DOHH2 (cell line): Measurements from ENCODE around the gene SENP8.

Experiments
- CTCF ChIP-seq: fragments of 200-600 bp; sonication (generic); IDR thresholded peaks from one replicate; pipeline ENCODE4 v1.5.1; 2014; ENCODE audit warnings: antibody characterized with exemption, mild to moderate bottlenecking, low read depth, low read length; ENCODE audit not compliant: poor library complexity, severe bottlenecking
- EZH2phosphoT487 ChIP-seq: fragments of 200-600 bp; sonication (generic); IDR thresholded peaks from 2 replicates; pipeline ENCODE4 v1.6.1; 2017; ENCODE audit warnings: borderline replicate concordance, mild to moderate bottlenecking, antibody characterized with exemption, low read length, moderate library complexity, mixed read lengths

- TF ChIP-seq CTCF (no peak), EZH2phosphoT487 (no peak)
These were observed 48.7 kb downstream of the SENP8 start for GRCh38 chr15:72166716-72167417.
